GM10266 (cell line): ENCODE data around the gene PYDC2.

Experiments
- DNase-seq: peaks from one replicate; pipeline ENCODE4 v3.0.0; 2012; ENCODE audit errors: extremely low spot score
- TF ChIP-seq, protein P1 (sequence below): IDR thresholded peaks from 2 replicates; pipeline ENCODE4 v1.5.1; 2012; ENCODE audit warnings: mild to moderate bottlenecking, low read depth; ENCODE audit not compliant: control insufficient read depth, insufficient read depth; ENCODE audit errors: missing control alignments

PYDC2 gene

DNA sequence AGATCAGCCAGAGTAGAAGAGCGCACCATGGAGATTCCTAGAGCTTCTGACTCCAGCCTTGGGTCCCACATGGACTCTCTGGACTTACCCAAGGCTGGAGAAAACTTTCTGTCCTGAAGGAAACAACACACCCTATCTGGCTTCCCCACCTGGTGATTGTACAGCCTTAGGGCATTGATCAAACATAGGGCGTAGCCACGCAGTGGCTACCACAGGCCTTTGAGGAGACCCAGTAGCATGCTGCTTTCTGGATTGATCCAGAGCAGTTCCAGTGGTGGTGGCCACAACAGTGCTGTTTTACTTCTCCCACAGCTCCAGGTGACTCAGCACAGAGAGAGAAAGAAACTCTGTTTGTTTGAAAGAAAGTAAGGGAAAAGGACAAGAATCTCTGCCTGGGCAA, 23.5 kb downstream of the PYDC2 start:
- DNase-seq: no peak
- TF ChIP-seq, protein P1, sequence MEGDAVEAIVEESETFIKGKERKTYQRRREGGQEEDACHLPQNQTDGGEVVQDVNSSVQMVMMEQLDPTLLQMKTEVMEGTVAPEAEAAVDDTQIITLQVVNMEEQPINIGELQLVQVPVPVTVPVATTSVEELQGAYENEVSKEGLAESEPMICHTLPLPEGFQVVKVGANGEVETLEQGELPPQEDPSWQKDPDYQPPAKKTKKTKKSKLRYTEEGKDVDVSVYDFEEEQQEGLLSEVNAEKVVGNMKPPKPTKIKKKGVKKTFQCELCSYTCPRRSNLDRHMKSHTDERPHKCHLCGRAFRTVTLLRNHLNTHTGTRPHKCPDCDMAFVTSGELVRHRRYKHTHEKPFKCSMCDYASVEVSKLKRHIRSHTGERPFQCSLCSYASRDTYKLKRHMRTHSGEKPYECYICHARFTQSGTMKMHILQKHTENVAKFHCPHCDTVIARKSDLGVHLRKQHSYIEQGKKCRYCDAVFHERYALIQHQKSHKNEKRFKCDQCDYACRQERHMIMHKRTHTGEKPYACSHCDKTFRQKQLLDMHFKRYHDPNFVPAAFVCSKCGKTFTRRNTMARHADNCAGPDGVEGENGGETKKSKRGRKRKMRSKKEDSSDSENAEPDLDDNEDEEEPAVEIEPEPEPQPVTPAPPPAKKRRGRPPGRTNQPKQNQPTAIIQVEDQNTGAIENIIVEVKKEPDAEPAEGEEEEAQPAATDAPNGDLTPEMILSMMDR: no peak

DNA sequence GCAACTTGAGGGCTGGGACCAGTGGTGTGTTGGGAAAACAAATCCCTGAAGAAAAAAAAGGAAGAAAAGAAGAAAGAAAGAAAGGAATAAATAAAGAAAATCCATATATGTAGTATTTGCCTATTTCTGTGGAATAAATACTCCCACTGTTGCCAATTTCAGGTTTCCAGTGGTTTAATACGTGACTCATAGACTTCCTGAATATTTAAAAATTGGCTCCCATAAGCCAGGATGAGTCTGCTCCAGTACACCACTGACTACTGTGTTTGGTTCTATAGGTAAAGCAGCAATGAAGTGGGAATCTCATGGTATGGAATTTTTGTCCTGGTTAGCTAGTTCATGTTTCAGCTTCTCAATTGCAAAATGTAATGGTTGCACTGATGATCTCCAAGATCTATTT, 31.6 kb downstream of the PYDC2 start:
- TF ChIP-seq, protein P1: no peak
- DNase-seq: no peak

DNA sequence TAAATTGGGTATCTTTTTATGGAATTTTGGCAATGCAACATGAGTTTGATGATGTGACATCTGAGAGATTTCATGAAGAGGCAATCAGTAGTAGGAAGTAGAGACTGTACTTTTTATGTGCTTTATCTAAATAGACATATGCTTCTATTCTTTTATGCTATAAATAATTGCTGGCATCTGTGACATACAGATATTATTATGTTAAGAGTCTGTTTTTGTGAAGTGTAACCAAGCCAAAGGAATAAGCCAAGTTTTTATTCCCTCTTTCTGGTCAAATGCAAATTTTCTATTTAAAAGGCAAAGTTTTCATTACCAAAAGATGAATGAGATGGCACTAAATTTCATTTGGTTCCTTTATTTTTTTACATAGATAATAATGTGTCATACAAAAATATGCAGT, 32.4 kb downstream of the PYDC2 start:
- no peak for DNase-seq
- TF ChIP-seq, protein P1: no peak

DNA sequence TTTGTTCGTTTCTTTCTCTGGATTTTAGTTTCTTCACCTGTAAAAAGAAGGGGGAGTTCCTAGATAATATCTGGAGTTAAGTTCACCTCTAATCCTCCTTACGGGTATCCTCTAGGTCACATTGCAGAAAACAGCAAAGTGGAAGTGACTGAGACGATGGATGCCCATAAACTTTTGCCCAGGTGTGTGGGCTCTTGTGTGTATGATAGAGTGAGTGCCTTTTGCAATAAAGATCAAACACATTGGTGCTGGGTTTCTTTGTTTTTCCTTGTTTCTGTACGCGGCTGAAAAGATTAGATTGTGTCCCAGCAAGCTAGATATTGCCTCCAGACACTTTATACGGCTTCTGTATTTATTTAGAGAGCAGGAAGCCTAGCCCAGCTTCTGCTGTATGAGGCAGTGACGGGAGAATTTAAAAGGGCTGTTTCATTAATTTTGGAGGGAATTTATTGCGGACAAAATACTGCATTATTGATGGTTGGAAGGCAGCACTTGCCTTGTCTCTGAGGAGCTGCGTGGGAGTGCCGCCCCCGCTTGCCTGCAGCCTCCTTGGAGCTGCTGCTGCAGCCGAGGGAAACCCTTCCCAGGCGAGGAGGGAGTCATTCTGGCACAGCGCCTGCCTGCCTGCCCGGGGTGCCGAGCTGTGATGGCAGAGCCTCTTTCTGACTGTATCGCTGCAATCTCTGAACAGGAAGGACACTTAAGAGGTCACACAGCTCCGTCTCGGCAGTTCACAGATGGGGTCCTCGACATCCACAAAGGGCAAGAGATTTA, 38.5 kb downstream of the PYDC2 start:
- TF ChIP-seq, protein P1: no peak
- no peak for DNase-seq

DNA sequence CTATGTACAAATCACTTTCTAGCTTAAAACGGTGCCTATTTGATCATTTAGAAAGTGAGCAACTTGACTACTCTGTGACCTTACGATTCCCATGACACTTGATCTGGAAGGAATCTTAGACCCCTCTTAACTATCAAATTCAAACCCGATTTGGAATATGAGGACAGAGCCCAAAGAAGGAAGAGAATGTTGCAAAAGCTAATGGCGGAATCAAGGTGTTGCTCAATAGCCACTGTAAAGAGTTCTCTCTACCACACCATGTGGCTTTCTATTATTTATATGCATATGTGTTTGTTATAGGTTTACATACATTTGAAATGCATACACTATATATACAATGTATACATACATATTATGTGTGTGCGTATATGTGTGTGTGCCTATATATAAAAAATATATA, 39.9 kb downstream of the PYDC2 start:
- no peak for DNase-seq
- TF ChIP-seq, protein P1: no peak

DNA sequence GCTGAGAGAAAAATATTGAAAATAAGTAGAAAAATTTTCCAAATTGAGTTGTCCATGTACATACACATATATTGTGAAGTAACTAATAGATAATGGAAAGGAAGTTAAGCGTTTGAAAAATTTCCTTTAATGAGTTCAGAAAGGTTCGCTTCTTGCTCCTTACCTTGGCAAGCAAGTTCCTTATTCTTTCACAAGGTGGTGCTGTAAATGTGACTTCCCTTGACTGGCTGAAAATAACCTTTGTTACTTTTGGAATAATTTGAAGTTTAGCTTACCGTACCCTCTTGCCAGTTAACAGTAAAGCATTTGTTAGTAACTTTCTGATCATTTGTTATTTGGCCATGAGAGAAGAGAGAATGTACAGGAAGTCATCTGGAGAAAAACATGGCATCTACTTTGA, 41.6 kb downstream of the PYDC2 start:
- no peak for DNase-seq
- TF ChIP-seq, protein P1: no peak

DNA sequence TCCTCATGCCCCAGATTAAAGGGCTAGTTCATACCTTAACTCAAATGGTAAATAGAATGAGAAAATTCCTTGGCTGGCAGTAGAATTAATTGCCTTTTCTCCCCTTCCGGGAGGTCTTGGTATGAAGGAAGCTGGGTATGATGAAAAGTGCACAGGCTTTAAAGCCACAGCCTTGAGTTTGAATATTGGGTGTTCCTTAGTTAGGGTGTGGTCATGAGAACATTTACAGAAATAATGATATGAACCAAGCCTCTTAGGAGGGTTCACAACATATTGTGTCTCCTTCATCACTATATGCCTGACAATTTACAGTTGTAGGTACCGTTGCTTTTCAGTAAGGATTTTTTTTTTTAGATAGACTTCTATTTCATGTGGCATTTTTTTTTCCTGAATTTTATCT, 48.1 kb downstream of the PYDC2 start:
- no peak for DNase-seq
- TF ChIP-seq, protein P1: no peak
